Left cardiac atrium (tissue), 4 donors: ENCODE measurements around the gene PADI2. TPM values are rescaled to one million over a fixed set of nuclear protein-coding genes. Genes with fewer than 3 reads are reported as not detected.

ENCODE experiments used
- ATAC-seq, 2 donors: fragments of 200-7000 bp; cut with Tn5 transposase; one replicate each; pipeline ENCODE4 v1.9.1; 2020; ENCODE audit warnings: mild to moderate bottlenecking in 2 of 2, moderate library complexity in 2 of 2
- DNase-seq: peaks from one replicate; pipeline ENCODE4 v3.0.0-alpha.2; 2020
- intact Hi-C, 2 donors: fragments of 100-400 bp; cut with DNase I; formaldehyde crosslinking; loops; one replicate each; pipeline versions ENCODE4 v1.14.1 to v1.15.1; 2022 to 2023
- total RNA-seq, 2 donors: library from RNA; stranded (reverse); fragmentation: NEBNext Ultra II Directional; extraction: Animal tissue kit (Norgen Biotek cat#: 25700); gene quantifications; one replicate each; pipeline ENCODE4 v1.2.1, GENCODE V29; 2021
- donor health status: DM: no; HTN: yes; CAD: no.
- donor health status: DM: no; HTN: yes; CAD: no; lungs with severe emphysema.
- donor health status: DM: yes; HTN: yes; CAD: no.
- donor health status: Dilated cardiomyopathy.

The PADI2 gene
- total RNA-seq, 2 donors from 2014 or later = 0.50 to 1.2 TPM

DNA sequence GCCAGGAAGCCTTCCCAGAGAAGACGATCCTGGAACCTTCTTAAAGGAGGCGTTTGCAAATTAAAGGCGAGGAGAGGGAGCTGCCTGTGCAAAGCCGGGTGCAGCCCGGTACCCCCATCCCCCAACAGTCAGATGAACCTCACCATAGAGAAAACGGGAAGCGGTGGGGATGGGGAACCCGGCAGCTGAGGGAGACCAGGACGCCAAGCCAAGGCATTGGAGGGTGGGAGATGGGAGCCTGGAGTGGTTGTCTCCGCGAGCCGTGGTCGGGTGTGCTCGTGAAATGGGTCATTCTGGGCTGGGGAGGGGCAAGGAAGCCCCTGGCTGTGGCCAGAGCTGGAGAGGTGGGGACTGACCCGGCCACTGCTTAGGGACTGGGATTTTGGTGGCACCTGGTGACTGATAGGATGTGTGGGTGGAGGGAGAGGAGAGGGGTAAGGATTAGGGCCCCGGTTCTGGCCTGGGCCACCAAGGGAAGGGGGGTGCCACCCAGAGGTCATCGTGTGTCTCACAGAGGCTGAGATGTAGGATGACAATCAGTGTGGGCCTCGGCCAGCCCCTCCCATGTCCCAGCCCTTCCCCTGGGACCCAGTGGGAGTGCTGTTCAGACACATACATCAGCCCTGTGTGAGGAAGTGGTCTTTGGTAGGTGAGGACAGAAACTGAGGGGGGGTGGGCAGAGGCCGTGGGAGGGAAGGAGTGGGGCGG is 676 bp upstream of the PADI2 start:
- ATAC-seq (peak in 1 of 2 donors; percentile 4), DNase-seq (no peak)
- intact Hi-C loops = loop anchor here (5.0 to 10.0 kb wide), 3 partner anchors 215 to 285 kb away; no protein-coding TSS in a partner anchor

DNA sequence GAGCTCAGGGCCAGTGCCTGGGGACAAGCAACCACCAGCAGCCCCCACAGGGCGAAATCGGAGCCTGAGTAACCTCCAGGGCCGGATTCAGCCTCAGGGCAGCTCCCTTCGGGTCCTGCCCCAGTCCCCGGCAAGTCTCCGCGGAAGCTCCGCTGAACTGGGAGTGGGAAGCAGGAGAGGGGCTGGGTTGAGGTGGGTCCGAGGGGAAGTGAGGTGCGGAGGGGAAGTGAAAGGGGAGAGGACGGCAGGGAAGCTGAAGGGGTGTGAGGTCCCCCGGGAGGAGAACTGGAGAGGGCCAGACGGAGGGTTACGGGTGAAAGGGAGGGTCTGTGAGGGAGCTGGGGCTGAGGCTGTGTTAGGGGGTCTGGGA is 560 bp downstream of the PADI2 start:
- intact Hi-C loops = no loop called here
- DNase-seq (no peak), ATAC-seq (no peak)

DNA sequence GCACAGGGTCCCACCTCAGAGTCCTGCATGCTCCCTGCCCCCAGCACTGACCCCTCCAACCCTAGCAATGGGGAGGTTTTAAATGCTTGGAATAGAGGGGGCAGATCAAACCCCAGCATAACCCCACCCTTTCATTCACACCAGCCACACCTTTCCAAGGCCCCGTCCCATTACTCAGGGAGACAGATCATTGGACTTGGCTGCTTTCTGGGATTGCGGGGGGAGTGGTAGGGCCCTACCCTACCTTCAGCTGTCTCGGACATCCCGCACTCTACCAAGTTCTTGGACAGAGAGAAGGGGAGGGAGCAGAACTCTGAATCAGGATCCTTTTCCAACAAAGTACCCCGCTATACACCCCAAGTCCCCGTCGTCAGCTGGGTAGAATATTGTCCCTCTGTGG is 983 bp downstream of the PADI2 start:
- intact Hi-C loops = no loop called here
- DNase-seq (no peak), ATAC-seq (no peak)

DNA sequence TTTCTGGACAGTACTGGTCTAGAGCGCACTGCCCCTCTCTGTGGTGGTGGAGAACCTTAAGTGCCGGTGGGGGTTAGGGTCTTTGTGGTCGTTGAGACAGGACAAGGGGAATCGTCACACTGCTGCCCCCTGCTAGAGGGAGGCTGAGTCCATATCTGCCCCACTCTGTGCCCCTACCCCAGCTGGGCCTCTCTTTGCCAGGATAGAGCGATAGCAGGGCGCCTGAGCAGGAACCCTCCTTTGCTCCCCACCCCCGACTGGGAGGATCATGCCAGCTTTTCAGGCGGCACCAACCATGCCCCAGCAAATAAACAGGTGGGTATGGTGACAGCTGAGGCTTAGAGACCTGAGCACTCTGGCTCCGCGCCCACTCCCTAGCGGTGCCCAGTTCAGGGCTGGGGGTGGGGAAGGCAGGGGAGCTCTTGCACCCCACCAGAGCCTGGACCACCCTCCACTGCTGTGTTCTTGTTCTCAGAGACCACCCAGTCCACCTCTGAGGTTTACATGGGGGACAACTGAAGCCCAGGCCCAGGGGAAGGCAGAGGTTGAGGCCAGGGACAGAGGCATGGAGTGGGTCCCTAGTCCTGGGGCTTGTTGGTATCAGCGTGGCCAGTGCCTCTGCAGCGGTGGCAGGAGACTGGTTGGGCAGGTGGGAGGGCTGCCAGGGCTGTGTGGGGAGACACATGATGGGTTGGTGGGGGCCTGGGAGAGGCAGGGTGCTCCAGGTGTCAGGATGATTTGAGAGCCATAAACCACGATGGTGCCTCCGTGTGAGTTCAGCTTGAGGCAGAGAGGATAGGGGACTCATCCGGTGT is 1.6 kb downstream of the PADI2 start:
- intact Hi-C loops = no loop called here
- no peak for ATAC-seq
- DNase-seq = no peak

DNA sequence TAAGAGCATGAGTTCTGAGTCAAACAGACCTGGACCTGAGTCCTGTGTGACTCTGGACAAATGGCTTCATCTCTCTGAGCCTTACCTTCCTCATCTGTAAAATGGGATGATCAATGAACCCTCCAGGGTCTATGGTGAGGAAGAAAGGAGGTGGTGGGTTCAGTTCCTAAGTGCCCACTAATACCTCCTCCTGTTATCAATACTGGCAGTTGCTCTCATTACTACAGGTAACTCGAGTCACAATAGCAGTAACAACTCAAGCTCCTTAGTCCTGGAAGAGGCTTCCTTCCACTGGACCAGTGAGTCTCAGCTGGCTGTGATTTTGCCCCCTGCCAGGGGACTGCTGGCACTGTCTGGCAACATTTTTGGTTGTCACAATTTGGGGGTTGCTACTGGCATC is 2.6 kb downstream of the PADI2 start:
- DNase-seq (no peak), ATAC-seq (no peak)
- intact Hi-C loops = no loop called here

DNA sequence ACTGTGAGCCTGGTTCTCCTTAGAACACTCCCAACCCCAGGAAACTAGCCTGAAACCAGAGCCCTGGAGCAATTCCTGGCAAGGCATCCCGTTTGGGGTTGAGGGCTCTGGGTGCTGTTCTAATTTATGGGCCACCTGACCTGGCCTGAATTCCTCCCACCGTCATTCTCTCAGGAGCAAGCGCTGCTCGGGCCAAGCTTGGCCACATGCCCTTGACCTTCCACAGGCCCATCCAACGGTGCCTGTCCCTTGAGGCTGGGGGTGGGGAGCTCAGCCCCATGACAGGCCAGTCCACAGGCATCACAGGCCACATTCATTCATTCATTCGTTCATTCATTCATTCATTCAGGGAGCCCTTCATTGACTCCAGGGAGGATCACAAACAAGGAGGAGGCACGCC is 5.3 kb downstream of the PADI2 start:
- no peak for ATAC-seq
- intact Hi-C loops = no loop called here
- DNase-seq = no peak

DNA sequence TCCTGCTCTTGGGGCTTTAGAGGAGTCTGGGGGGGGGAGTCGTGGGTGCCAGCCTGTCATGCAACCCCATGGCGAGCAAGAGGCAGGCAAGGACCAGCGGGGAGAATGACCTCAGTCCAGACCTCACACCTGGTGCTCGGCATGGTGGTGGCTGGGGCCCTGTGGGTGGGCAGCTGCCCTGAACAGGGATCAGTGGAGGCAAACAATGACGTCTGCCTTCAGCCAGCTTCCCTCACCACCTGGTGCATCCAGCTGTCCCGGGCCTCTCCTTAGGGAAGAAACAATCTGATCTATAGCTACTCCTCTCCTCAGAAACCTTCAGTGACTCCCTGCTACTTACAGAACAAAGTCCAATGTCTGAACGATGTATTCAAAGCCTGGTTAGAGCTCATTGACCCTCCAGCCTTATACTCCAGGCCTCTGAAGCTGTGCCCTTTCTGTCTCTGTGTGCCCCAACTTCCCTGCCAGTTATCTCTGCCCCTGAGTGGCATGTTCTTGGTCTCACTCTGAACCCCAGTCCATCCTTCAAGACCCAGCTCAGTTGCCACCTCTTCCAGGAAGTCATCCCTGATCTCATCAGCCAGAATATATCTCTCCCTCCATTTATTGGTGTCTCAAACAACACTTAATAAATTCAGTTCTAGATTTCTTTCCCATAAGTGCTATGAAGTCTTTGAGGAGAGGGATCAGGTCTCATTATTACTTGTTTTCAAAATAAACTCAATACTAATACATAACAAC is 6.6 kb downstream of the PADI2 start:
- intact Hi-C loops = no loop called here
- ATAC-seq (no peak), DNase-seq (no peak)

DNA sequence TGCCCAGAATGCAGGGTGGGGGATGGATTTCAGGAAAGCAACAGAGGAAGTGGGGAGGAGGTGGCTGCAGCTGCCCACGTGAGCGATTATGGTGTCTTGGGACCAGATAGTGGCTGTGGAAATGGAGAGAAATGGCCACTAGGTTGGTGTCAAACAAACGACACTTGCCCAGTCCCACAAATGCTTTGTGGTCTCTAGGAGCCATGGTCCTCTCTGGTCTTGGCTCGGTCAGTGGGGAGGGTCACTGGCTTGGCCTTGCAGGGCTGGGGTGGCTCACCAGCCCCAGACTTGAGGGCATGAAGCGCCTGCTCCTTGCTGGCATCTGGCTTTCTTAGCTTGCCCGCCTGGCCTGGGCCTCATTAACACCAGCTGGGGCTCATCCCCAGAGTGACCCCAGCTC is 7.2 kb downstream of the PADI2 start:
- ATAC-seq = no peak
- intact Hi-C loops = no loop called here

DNA sequence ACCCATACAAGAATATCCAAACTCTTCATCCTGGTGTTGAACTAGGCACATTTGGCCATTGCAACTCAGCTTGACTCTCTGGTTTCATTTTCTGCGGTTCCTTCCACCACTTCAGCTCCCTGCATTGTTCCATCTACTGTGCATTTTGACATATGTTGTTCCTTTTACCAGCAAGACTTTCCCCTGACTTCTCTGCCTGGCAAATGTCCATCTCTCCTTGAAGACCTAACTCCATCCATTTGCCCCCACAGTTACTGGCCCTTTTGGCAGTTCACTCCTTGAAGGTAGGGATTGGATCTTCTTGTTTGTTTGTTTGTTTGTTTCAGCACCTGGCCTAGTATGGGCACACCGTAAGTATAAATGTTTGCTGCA is 8.7 kb downstream of the PADI2 start:
- DNase-seq (no peak), ATAC-seq (no peak)
- intact Hi-C loops = no loop called here

More for the DNA sequence above, 7.2 kb downstream of the PADI2 start:
- no peak for DNase-seq

DNA sequence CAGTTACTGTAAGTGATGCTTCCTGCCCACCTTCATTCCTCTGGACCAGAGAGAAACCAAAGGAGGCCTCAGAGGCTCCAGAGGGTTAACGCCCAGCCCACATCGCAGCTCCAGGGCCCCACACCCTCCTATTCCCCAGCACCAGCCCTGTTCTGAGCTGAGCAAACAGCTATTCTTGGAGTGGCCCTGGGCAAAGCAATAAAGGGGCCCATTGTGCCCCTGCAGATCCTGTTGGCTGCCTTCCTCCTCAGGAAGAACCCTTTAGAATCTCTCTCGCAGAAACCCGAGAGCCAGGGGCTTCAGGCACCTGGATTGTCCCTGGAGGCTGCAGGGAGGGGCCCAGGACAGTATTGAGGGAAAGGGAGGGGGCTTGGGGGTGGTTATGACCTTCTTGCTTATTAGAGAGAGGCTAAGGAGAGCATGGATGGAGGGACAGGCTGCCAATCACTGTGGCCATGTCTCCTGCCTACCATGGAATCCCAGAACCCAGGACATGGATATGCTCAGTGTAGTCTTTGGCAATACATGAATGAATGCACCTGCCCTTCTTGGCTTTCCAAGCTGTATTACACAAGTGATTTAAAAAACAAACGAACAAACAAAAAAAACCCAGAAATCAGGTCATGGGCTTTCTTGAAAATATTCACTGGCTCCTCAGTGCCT is 9.2 kb downstream of the PADI2 start:
- intact Hi-C loops = no loop called here
- no peak for ATAC-seq
- no peak for DNase-seq

DNA sequence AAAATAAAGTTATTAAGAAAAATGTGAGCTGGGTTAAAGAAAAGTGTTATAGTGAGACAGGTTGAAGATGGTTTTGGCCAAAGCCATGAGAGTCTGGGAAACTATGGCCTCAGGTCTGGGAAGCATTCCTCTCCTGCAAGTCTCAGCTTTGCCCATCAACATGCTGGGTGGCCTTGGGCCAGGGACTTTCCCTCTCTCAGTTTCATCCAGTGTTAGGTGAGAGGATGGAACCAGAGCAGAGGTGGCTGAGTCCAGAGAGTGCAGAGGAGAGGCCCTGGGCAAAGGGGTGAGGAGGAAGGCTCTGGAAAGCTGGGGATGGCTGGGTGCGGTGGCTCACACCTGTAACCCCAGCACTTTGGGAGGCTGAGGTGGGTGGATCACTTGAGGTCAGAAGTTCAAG is 10.5 kb downstream of the PADI2 start:
- DNase-seq = no peak
- intact Hi-C loops = no loop called here
- no peak for ATAC-seq

DNA sequence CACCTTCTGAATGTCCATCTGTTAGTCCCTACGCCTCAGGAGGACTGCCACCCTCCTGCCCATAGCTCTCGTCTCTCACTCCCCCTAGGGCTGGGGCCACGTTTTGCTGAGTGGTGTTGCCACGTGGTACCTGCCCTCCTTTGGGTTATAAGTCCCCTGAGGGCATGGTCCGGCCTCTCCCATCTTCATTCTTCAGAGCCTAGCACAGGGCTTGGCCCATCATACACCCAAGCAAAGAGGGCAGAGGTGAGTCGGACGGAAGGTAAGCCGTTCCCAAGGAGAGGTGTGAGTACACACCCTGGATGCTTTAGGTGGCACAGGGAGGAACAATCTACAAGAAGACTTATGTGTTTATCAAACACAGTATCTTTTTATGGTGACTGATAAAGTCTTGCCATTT is 10.9 kb downstream of the PADI2 start:
- no peak for ATAC-seq
- intact Hi-C loops = no loop called here
- no peak for DNase-seq

DNA sequence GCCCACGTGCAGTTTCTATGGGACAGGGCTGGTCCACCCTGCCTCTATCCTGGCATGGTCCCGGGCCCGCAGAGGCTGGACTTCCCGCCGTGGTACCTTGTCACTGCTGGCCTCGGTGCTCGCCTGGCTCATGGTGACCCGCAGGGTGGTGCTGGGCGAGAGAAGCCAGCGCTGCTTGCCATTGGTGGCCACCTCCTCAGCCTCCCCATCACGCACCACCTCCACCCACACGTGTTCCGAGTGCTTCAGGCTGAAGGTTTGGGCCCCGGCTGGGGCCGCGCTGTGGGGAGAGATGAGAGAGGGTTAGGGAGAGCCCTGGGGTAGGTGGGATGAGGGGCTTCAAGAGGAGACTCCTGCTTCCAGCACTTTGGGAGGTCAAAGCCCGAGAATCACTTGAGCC is 14.5 kb downstream of the PADI2 start:
- ATAC-seq = no peak
- no peak for DNase-seq
- intact Hi-C loops = no loop called here

DNA sequence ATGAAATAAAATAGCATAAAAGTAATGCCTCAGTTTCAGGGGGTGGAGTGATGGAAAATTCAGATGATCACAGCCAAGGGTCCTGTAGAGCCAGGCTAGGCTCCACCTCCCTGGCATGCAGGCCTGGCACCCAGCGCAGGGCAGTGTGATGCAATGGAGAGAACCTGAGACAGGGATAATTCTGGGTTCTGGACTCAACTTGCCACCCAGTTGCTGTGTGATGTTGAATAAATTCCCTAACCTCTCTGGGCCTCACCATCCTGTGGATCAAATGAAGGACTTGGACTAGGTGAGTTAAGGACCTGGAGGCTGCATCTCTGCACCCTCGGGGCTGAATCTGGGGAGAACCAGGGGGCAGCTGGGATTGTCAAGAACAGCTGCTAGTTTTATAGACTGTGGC is 17.0 kb downstream of the PADI2 start:
- no peak for ATAC-seq
- intact Hi-C loops = no loop called here
- no peak for DNase-seq

DNA sequence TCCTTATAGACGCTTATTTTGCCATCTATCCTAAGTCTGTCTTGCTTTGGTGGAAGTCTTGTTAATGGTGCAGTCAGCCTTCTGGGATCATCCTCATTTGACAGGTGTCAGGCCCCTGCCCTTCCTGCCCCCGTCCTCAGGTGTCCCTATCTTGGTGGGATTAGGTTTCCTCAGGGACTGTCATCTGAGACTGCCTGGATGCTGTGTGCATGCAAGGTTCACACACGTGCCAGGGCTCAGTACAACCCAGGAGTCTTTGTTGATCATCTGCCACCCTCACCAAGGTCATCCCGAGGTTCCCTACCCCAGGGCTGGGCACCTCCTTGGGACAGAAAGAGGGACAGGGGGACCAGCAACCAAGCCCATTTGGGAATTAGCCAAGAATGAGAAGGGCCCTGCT is 18.0 kb downstream of the PADI2 start:
- ATAC-seq (no peak), DNase-seq (no peak)
- intact Hi-C loops = no loop called here

DNA sequence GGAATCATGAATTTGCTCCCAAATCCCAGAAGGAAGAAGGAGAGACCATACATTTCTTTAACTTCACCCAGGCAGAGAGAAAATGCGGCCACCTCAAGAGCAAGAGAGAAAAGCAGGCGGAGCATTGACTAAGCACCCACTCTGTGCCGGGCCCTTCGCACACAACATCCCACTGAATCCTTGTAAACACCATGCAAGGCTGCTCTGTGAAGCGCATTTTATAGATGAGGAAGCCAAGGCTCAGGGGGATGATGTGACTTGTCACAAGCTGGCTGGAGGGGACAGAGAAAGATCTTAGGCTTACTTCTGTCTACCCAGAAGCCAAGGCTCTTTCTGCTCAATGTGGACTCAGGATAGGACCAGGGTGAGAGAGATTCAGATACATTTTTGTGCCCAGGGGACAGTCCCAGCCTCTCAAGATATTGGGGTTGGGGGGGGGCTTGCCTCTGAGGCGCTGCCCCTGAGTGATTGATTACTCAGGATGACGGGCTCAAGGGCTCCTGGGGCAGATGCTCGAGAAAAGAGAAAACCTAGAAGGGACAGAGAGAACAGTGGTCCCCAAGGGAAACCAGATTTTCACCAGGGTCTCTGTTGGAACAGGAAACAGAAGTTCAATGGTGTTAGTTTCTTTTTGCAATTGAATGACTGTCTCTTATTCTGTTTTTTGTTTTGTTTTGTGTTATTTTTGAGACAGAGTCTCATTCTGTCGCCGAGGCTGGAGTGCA is 19.5 kb downstream of the PADI2 start:
- ATAC-seq (no peak), DNase-seq (no peak)
- intact Hi-C loops = no loop called here

DNA sequence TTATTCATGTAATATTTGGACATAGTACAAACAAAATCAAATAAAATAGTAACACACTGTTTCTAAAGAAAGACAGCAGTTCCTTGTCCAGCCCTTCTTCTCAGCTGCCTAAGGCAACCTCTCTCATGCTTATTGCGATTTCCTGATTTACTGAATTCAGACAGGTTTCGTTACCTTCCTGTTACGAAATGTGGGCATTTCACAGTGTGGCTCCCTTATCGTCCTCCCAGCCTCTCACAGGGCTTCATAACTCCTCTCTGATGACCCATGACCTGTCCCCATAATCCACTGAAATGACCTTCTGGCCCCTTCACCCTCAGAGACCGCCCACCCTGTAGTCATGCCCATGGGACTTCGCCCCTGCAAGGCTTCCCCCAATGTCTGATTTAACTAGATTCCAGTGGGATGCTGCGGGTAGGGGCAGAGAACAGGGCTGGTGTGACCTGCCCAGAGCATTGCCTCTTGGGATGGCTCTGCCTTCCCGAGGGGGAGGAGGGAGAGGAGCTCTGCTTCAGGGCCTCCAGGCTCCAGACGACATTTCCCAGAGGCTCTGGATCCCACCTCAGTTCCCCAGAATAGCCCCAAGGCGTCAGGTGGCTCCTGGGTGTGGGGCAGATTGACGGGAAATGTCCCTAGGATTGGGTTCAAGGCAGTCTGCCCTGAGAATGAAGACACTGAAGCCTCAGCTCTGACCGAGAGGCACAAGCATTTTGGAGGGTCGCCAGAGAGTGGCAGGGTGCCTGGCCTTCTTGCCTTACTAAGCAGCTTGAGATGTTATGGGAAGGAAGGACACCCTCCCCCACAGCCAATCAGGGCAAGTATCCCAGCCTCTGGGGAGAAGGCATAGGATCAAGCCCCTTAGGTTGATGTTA is 20.6 kb downstream of the PADI2 start:
- peak in 1 of 2 donors; percentile 15 for ATAC-seq
- no peak for DNase-seq
- intact Hi-C loops = no loop called here

DNA sequence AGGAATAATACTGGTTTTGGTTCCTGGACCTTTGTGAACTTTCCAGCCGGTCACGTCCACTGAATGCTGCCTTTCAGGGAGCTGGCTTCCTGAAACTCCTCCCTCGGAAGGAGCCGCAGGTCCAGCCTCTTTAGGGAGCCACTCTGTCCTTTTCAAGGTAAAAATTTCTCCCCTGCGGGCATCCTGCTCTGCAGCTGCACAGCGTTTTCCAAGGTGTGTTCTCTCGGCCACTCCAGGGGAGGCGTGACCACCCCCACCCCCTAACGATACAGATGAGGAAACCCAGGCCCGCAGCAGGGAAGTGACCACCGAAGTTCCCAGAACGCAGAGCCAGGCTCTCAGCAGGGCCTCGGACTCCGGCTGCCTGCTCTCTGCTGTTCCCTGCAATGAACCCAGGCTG is 21.5 kb downstream of the PADI2 start:
- intact Hi-C loops = no loop called here
- DNase-seq = no peak
- no peak for ATAC-seq
